Omental fat pad (tissue), 4 donors: ENCODE data around the gene FAM180B. TPM values are rescaled to one million over a fixed set of nuclear protein-coding genes. Genes with fewer than 3 reads are reported as not detected.
A peak's percentile ranks its signal among the peaks of the same experiment; 100 is the strongest.
"Not testable (repeated sequence)": the region's sequence is repeated elsewhere in the genome, so short reads cannot be mapped to it uniquely, and the experiment has no call there.

ENCODE experiments used
- ATAC-seq: fragments of 150-250 bp; one replicate; pipeline ENCODE4 v1.9.1; 2016; ENCODE audit warnings: mild to moderate bottlenecking, moderate library complexity; ENCODE audit not compliant: low FRiP score
- DNase-seq: peaks from one replicate; pipeline ENCODE4 v3.0.0-alpha.2; 2019; ENCODE audit warnings: low spot score
- CTCF ChIP-seq, 3 donors: fragments of 450-650 bp; IDR thresholded peaks; one replicate each; pipeline ENCODE4 v1.5.1; 2016 to 2017; ENCODE audit warnings: antibody characterized with exemption in 3 of 3, mild to moderate bottlenecking in 3 of 3, moderate library complexity in 2 of 3
- total RNA-seq, 4 donors: library from RNA; depleted of rRNA; stranded (reverse); fragments of >200 nt; gene quantifications; one replicate each; pipeline ENCODE4 v1.1.0, GENCODE V29; 2016

The FAM180B gene
- total RNA-seq, 4 donors from 2014 or later: 0.48 TPM; not detected in 3

- no peak for TF ChIP-seq CTCF (IDR thresholded peaks at IDR 0.05)
- ATAC-seq (no peak), DNase-seq (no peak)
These were observed 36.0 kb upstream of the FAM180B start for GRCh38 chr11:47550288-47551047.

GRCh38 chr11:47551086-47551485 lies 35.4 kb upstream of the FAM180B start:
- DNase-seq (no peak), ATAC-seq (no peak)
- TF ChIP-seq CTCF (IDR thresholded peaks at IDR 0.05): no peak

- TF ChIP-seq CTCF (IDR thresholded peaks at IDR 0.05): no peak
- DNase-seq: no peak
These were observed 34.4 kb upstream of the FAM180B start for GRCh38 chr11:47552056-47552565.

GRCh38 chr11:47552566-47553405 lies 33.7 kb upstream of the FAM180B start, which contains the start of gene CELF1:
Gene CELF1, minus strand, starts transcription at chr11:47553132. Its CDS starts 53,609 bp downstream, at chr11:47499523.
- ATAC-seq (peak; percentile 98), DNase-seq (peak; percentile 75)
- peak in 2 of 3 donors; percentile 67 to 86 for TF ChIP-seq CTCF (IDR thresholded peaks at IDR 0.05)

More at GRCh38 chr11:47552056-47552565, 34.4 kb upstream of the FAM180B start:
- ATAC-seq: peak; percentile 30

GRCh38 chr11:47553406-47553743 lies 33.1 kb upstream of the FAM180B start:
- no peak for TF ChIP-seq CTCF (IDR thresholded peaks at IDR 0.05)
- peak; percentile 11 for ATAC-seq

GRCh38 chr11:47557004-47557403 lies 29.5 kb upstream of the FAM180B start:
- ATAC-seq, DNase-seq: not testable (repeated sequence)

More at GRCh38 chr11:47553406-47553743, 33.1 kb upstream of the FAM180B start:
- no peak for DNase-seq

GRCh38 chr11:47558695-47559094 lies 27.8 kb upstream of the FAM180B start:
- TF ChIP-seq CTCF (IDR thresholded peaks at IDR 0.05): no peak
- ATAC-seq: no peak
- no peak for DNase-seq
